Psoas muscle (tissue), 8 donors: ENCODE measurements around the gene AOX1. TPM values are rescaled to one million over a fixed set of nuclear protein-coding genes. Genes with fewer than 3 reads are reported as not detected.
"Not testable (repeated sequence)": the region's sequence is repeated elsewhere in the genome, so short reads cannot be mapped to it uniquely, and the experiment has no call there.

Source experiments
- ATAC-seq, 4 donors: fragments of 200-7000 bp; cut with Tn5 transposase; one replicate each; pipeline ENCODE4 v1.9.1; 2020; ENCODE audit warnings: moderate library complexity in 3 of 4, mild to moderate bottlenecking in 2 of 4
- DNase-seq, 2 donors: peaks; one replicate each; pipeline ENCODE4 v3.0.0-alpha.2; 2020
- H3K27ac ChIP-seq: fragments of 200-600 bp; one replicate; pipeline ENCODE4 v1.8.0; 2022
- H3K27me3 ChIP-seq, 3 donors: fragments of 200-600 bp in 1 of 3; one replicate each; pipeline versions ENCODE4 v1.6.1 to v1.8.0; 2013 to 2022; ENCODE audit warnings: low read length in 2 of 3, mild to moderate bottlenecking in 2 of 3, moderate library complexity in 1 of 3; ENCODE audit not compliant: insufficient read depth in 3 of 3
- H3K36me3 ChIP-seq, 2 donors: fragments of 200-600 bp in 1 of 2; one replicate each; pipeline versions ENCODE4 v1.6.1 to v1.8.0; 2013 to 2022; ENCODE audit warnings: low read depth in 1 of 2, mild to moderate bottlenecking in 1 of 2, moderate library complexity in 1 of 2; ENCODE audit not compliant: insufficient read depth in 1 of 2
- H3K4me1 ChIP-seq: fragments of 200-600 bp; one replicate; pipeline ENCODE4 v1.8.0; 2022
- H3K4me3 ChIP-seq: fragments of 200-600 bp; one replicate; pipeline ENCODE4 v1.8.0; 2022; ENCODE audit warnings: mild to moderate bottlenecking
- H3K9me3 ChIP-seq: fragments of 200-600 bp; one replicate; pipeline ENCODE4 v1.8.0; 2022
- CTCF ChIP-seq: fragments of 200-600 bp; IDR thresholded peaks from one replicate; pipeline ENCODE4 v1.8.0; 2022; ENCODE audit warnings: antibody characterized with exemption
- WGBS, 3 donors: extraction: QIAGEN DNeasy Blood & Tissue Kit; methylation state at CpG; one replicate each; pipeline versions ENCODE4 v1.1.6 to v1.1.7; 2013; 5-methylcytosine and 5-hydroxymethylcytosine counted together
- intact Hi-C, 2 donors: fragments of 100-400 bp; cut with DNase I; formaldehyde crosslinking; loops; one replicate each; pipeline versions ENCODE4 v1.11.0 to v1.14.2; 2022
- polyA plus RNA-seq, 3 donors: library from polyadenylated mRNA; stranded (reverse); fragments of 200-250 nt; gene quantifications; one replicate each; pipeline ENCODE4 v1.2.3, GENCODE V29; 2013
- total RNA-seq, 4 donors: library from RNA; stranded (reverse); fragmentation: NEBNext Ultra II Directional in 2 of 4; extraction: Animal tissue kit (Norgen Biotek cat#: 25700) in 2 of 4; gene quantifications; one replicate each; pipeline versions ENCODE4 v1.2.1 to v1.2.4, GENCODE V29; 2021 to 2023
- donor health status: healthy with polysubstance abuse.
- donor health status: DM: no; HTN: no; CAD: no; lungs with moderate emphysema.
- donor health status: Bipolar disorder and iron deficiency.
- donor health status: healthy.
- donor health status: DM: yes; HTN: yes; CAD: no.
- donor health status: DM: no; HTN: no; CAD: no.
- donor health status: DM: no; HTN: no; CAD: no.
- donor health status: DM: yes; HTN: yes; CAD: no.

Gene AOX1
- total and polyA plus RNA-seq, 7 donors: 4.2 to 17.0 (median 10.3) TPM

DNA sequence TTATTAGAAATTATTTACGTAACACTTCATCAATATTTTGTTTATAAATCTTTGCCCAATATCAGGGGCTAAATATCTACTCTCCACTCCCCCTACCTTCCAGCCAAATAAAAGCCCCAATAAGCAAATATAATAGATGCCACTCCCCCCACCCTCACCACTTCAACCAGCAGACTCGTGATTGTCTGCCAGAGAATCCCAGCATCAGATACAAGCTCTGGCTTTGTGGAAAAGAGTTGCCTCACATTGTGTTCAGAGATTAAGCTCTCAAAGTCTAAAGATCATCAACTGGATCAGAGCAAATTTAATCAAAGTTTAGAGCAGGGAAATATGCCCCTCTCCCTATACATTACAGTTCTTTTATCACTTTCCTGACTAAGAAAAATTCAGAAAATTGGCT is 39.5 kb downstream of the AOX1 start:
- no peak overlapping the region for H3K4me3 ChIP-seq
- H3K27me3 ChIP-seq: peaks cover 0 to 3% (median 0%) of the 10 kb centered on the region in 3 donors
- H3K9me3 ChIP-seq: no peaks in the 10 kb centered on the region
- DNase-seq (no peak), ATAC-seq (no peak)
- TF ChIP-seq CTCF: no peak
- 68 to 77% (median 77%) methylated on average over 2 of the region's 2 CpGs for WGBS, 3 donors
- H3K27ac ChIP-seq: no peak overlapping the region
- no peaks in the 10 kb centered on the region for H3K36me3 ChIP-seq
- intact Hi-C loops: no loop called here
- H3K4me1 ChIP-seq: no peaks in the 10 kb centered on the region

- no peak for ATAC-seq
- no peak for DNase-seq
- H3K4me3 ChIP-seq: no peak overlapping the region
- no peak overlapping the region for H3K27ac ChIP-seq
- no peak for TF ChIP-seq CTCF
- H3K4me1 ChIP-seq: no peaks in the 10 kb centered on the region
- 69 to 77% (median 73%) methylated on average over 2 of the region's 2 CpGs for WGBS, 3 donors
- no peaks in the 10 kb centered on the region for H3K9me3 ChIP-seq
- intact Hi-C loops: no loop called here
- H3K36me3 ChIP-seq: no peaks in the 10 kb centered on the region
- peaks cover 0 to 3% (median 0%) of the 10 kb centered on the region in 3 donors for H3K27me3 ChIP-seq
These were observed 40.1 kb downstream of the AOX1 start for GRCh38 chr2:200625958-200626363.

DNA sequence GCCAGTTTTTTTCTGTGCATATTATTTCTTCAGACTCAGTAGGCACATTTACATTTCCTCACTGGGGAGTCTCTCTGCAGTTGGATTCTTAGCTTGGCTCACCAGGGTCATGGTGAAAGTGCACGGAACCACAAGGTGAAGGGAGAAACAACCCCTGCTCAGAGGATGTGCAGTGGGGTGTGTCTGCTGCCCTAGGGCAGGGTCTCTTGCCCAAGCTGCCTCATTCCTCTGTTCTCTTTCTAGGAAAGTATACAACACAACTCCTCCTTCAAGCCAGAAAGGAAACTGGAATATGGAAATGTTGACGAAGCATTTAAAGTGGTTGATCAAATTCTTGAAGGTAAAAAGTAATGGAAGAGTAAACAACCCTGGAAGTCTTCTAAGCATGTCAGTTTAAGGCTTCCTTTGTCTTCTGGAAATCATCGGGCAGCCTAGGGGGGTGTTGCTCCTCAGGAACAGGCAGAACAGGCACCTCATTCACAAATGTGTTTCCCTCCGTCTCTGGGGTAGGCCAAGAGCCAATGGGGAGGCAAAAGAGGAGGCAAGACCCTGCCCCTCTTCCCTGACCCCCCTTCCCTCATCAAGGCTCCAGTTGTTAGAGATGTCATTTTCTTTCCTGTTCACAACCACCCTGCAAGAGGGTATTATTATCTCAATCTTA is 41.4 kb downstream of the AOX1 start:
- Histone ChIP-seq H3K4me1 (no peaks in the 10 kb centered on the region), H3K36me3 (no peaks in the 10 kb centered on the region), H3K27me3 (peaks cover 0 to 3% (median 0%) of the 10 kb centered on the region in 3 donors), H3K9me3 (no peaks in the 10 kb centered on the region), H3K4me3 (no peak overlapping the region), H3K27ac (no peak overlapping the region)
- ATAC-seq: no peak
- DNase-seq: no peak
- TF ChIP-seq CTCF: no peak
- intact Hi-C loops: no loop called here
- 72 to 74% (median 73%) methylated on average over 4 of the region's 4 CpGs for WGBS, 3 donors

- ATAC-seq, H3K27me3 ChIP-seq, DNase-seq, H3K4me3 ChIP-seq, H3K4me1 ChIP-seq, H3K36me3 ChIP-seq, H3K9me3 ChIP-seq, intact Hi-C loops, H3K27ac ChIP-seq: not testable (repeated sequence)
- WGBS, 3 donors: 69 to 72% (median 71%) methylated on average over 4 of the region's 4 CpGs
These were observed 42.6 kb downstream of the AOX1 start for GRCh38 chr2:200628461-200628860.

DNA sequence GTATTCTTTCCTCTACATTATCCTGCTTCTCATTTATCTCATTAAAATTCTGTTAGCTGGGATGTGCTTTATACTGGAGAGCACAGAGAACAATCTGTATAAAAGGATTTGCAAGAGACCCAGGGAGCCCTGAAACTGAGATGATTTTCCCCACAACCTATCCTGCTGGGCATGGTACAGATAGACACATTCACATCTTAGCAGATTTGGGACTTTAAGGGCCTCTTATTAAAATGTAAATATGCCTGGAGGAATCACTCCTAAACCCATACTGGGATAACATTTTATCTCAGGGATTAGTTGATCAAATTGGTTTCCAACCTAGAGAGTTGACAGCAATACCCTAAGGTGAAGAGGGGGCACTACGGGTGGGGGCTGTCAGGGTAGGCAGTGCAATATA is 45.5 kb downstream of the AOX1 start:
- DNase-seq (no peak), ATAC-seq (no peak)
- H3K27ac ChIP-seq: no peak overlapping the region
- no peaks in the 10 kb centered on the region for H3K4me1 ChIP-seq
- H3K36me3 ChIP-seq: no peaks in the 10 kb centered on the region
- no peaks in the 10 kb centered on the region for H3K27me3 ChIP-seq
- no peak overlapping the region for H3K4me3 ChIP-seq
- intact Hi-C loops: no loop called here
- H3K9me3 ChIP-seq: no peaks in the 10 kb centered on the region
- TF ChIP-seq CTCF: no peak
- 73 to 85% (median 81%) methylated on average over 1 of the region's 1 CpG for WGBS, 3 donors
